OCI-LY7 (cell line): ENCODE results near the gene SPRY2. TPM values are rescaled to one million over a fixed set of nuclear protein-coding genes. Genes with fewer than 3 reads are reported as not detected.

ENCODE experiments used
- BruUV-seq: library from RNA; stranded (reverse); fragments of 400-500 nt; replicated peaks from 2 replicates; lab custom pipeline; 2021; lab: Mats Ljungman, UMichigan
- CTCF ChIA-PET: fragments of 300-600 bp; sonication (Branson Sonifier 250); formaldehyde crosslinking; loops from one replicate; lab custom pipeline; 2022; ENCODE audit warnings: antibody characterized with exemption; ENCODE audit not compliant: unreplicated experiment; lab: Charles Lee
- POLR2A ChIA-PET: fragments of 300-600 bp; sonication (Branson Sonifier 250); formaldehyde crosslinking; loops from one replicate; lab custom pipeline; 2022; ENCODE audit warnings: antibody characterized with exemption; lab: Charles Lee
- DNase-seq: peaks from one replicate; pipeline ENCODE4 v3.0.0-alpha.2; 2015; ENCODE audit warnings: low spot score
- H2AFZ ChIP-seq: fragments of 200-600 bp; sonication (generic), shearing (Covaris generic); 2 replicates; pipeline ENCODE4 v1.6.1; 2014; ENCODE audit warnings: mild to moderate bottlenecking, antibody characterized with exemption, low read length, moderate library complexity
- H3K27ac ChIP-seq: fragments of 200-600 bp; sonication (generic); 2 replicates; pipeline ENCODE4 v1.5.1; 2014; ENCODE audit warnings: mixed run types, low read depth, mild to moderate bottlenecking, moderate library complexity, low read length, inconsistent platforms; ENCODE audit not compliant: poor library complexity, severe bottlenecking
- H3K36me3 ChIP-seq: fragments of 200-600 bp; sonication (generic); 2 replicates; pipeline ENCODE4 v1.6.1; 2014; ENCODE audit warnings: mild to moderate bottlenecking, antibody characterized with exemption, low read length, moderate library complexity, mixed read lengths; ENCODE audit not compliant: insufficient read depth
- H3K4me1 ChIP-seq: fragments of 200-600 bp; sonication (generic); 2 replicates; pipeline ENCODE4 v1.5.1; 2014; ENCODE audit warnings: mild to moderate bottlenecking, low read length; ENCODE audit not compliant: insufficient read depth, poor library complexity, severe bottlenecking
- H3K4me2 ChIP-seq: fragments of 200-600 bp; sonication (generic); 2 replicates; pipeline ENCODE4 v1.6.1; 2014; ENCODE audit warnings: mild to moderate bottlenecking, low read length
- H3K4me3 ChIP-seq: fragments of 200-600 bp; sonication (generic); 2 replicates; pipeline ENCODE4 v1.5.1; 2014; ENCODE audit warnings: mild to moderate bottlenecking, low read depth, low read length; ENCODE audit not compliant: poor library complexity, severe bottlenecking
- H3K79me2 ChIP-seq: fragments of 200-600 bp; sonication (generic); 2 replicates; pipeline ENCODE4 v1.6.1; 2016; ENCODE audit warnings: low read depth, mild to moderate bottlenecking, low read length, moderate library complexity, mixed read lengths; ENCODE audit not compliant: insufficient read depth
- H3K9me2 ChIP-seq: fragments of 200-600 bp; sonication (generic); 2 replicates; pipeline ENCODE4 v1.6.1; 2016; ENCODE audit warnings: mild to moderate bottlenecking, low read length, mixed read lengths; ENCODE audit not compliant: insufficient read depth
- H3K9me3 ChIP-seq: fragments of 200-600 bp; sonication (generic); 2 replicates; pipeline ENCODE4 v1.6.1; 2014; ENCODE audit warnings: mild to moderate bottlenecking, mixed run types, low read length, mixed read lengths
- H4K20me1 ChIP-seq: fragments of 200-600 bp; sonication (generic); 2 replicates; pipeline ENCODE4 v1.6.1; 2014; ENCODE audit warnings: mild to moderate bottlenecking, antibody characterized with exemption, low read length, moderate library complexity, mixed read lengths; ENCODE audit not compliant: insufficient read depth
- EZH2phosphoT487 ChIP-seq: fragments of 200-600 bp; sonication (generic); IDR thresholded peaks from 2 replicates; pipeline ENCODE4 v1.6.1; 2018; ENCODE audit warnings: low read depth, borderline replicate concordance, mild to moderate bottlenecking, mixed run types, antibody characterized with exemption, low read length, moderate library complexity, mixed read lengths
- intact Hi-C: fragments of 100-400 bp; cut with micrococcal nuclease; formaldehyde crosslinking; loops from one replicate; pipeline ENCODE4 v1.10.0; 2022; ENCODE audit not compliant: unreplicated experiment
- total RNA-seq, 2 experiments: library from RNA; depleted of rRNA in 1 of 2; stranded (reverse); fragments of >200 nt in 1 of 2; shearing (Covaris generic) in 1 of 2; gene quantifications; 2 replicates each; pipeline ENCODE4 v1.2.3, GENCODE V29; 2014 to 2022
- TF ChIP-seq, protein P1 (sequence below): fragments of 200-600 bp; sonication (generic); conservative IDR thresholded peaks from 2 replicates; pipeline ENCODE4 v1.5.1; 2014; ENCODE audit warnings: mild to moderate bottlenecking, antibody characterized with exemption, low read length, moderate library complexity, mixed read lengths

The SPRY2 gene
- total RNA-seq, 2 experiments from 2014 or later: not detected

DNA sequence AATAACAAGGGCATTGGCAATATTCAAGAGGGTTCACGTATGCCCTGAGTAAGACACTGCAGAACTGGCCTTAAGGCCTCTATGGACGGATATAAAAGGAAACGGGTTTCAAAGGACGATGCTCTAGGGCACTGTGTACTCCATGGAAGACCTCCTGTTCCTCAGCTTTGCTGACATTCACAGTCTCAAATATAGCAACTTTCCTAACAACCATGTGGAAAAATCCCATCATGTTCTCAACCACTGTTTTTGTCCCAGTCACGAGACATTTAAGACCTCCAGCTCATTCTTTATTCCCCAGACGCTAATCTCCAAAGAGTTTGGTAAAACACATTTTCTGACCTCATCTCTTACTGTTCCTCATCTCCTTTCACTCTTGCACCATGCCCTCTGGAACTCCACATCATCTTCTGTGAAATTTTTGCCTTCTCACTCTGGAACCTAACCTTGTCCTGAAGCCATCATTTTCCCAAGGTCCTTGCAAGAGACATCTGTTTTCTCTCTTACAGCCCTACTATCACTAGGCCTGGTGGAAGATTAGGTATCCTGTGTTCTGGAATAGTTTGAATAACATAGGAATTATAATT lies 37.6 kb downstream of the SPRY2 start:
- no peaks in the 10 kb centered on the region for H3K4me1 ChIP-seq
- H3K4me2 ChIP-seq: no peak overlapping the region
- ChIA-PET CTCF (no interaction called here), POLR2A (no interaction called here)
- H3K9me3 ChIP-seq: no peaks in the 10 kb centered on the region
- no peak for DNase-seq
- H3K36me3 ChIP-seq: no peaks in the 10 kb centered on the region
- H3K79me2 ChIP-seq: no peaks in the 10 kb centered on the region
- H4K20me1 ChIP-seq: no peaks in the 10 kb centered on the region
- intact Hi-C loops: no loop called here
- no peak overlapping the region for H3K27ac ChIP-seq
- no peaks in the 10 kb centered on the region for H3K9me2 ChIP-seq
- BruUV-seq: no TSS peak
- no peak overlapping the region for H3K4me3 ChIP-seq
- TF ChIP-seq EZH2phosphoT487: no peak
- TF ChIP-seq, protein P1, sequence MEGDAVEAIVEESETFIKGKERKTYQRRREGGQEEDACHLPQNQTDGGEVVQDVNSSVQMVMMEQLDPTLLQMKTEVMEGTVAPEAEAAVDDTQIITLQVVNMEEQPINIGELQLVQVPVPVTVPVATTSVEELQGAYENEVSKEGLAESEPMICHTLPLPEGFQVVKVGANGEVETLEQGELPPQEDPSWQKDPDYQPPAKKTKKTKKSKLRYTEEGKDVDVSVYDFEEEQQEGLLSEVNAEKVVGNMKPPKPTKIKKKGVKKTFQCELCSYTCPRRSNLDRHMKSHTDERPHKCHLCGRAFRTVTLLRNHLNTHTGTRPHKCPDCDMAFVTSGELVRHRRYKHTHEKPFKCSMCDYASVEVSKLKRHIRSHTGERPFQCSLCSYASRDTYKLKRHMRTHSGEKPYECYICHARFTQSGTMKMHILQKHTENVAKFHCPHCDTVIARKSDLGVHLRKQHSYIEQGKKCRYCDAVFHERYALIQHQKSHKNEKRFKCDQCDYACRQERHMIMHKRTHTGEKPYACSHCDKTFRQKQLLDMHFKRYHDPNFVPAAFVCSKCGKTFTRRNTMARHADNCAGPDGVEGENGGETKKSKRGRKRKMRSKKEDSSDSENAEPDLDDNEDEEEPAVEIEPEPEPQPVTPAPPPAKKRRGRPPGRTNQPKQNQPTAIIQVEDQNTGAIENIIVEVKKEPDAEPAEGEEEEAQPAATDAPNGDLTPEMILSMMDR: no peak
- no peak overlapping the region for H2AFZ ChIP-seq

DNA sequence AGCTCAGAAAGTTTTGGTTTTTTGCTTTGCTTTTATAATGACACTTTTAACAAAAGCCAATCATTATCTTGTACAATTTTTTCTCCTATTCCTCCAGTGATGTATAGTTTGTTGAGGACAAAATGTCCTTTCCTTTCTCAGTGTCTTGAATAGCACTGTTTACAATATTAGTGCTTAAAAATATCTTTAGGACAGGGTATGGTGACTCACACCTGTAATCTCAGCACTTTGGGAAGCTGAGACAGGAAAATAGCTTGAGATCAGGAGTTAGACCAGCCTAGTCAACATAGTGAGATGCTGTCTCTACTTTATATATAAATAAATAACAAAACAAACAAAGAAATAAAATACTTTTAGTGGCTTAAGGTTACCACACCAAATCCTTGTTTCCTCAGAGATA lies 41.9 kb downstream of the SPRY2 start:
- Histone ChIP-seq H3K9me3 (no peaks in the 10 kb centered on the region), H3K4me1 (no peaks in the 10 kb centered on the region), H3K36me3 (no peaks in the 10 kb centered on the region), H3K4me2 (no peak overlapping the region), H2AFZ (no peak overlapping the region), H3K79me2 (no peaks in the 10 kb centered on the region), H4K20me1 (no peaks in the 10 kb centered on the region), H3K9me2 (no peaks in the 10 kb centered on the region), H3K4me3 (no peak overlapping the region), H3K27ac (no peak overlapping the region)
- CTCF ChIA-PET: no interaction called here
- intact Hi-C loops: no loop called here
- DNase-seq: no peak
- no TSS peak for BruUV-seq
- TF ChIP-seq, protein P1: no peak
- no peak for TF ChIP-seq EZH2phosphoT487
- POLR2A ChIA-PET: interaction anchor here (0.5 kb wide), 1 partner anchor 149 kb away, joined by 4 read pairs; no protein-coding TSS in a partner anchor

DNA sequence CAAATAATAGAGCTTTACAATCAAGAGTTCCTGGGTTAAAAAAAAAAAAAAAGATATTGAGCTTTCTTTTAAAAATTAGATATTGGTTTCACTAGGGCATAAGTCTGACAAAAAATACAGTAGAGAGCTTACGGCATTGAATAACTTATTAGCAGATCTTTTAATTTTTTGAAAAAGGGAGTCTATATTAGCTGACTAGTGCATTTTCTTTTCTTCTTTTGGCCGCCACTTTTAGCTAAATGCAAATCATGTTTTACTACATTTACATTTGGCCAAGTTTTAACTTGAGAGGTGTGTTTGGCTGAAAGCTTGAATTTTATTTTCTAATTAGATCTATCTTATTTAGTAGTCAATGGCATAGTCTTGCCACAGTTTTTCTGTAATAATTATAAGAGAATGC lies 43.4 kb downstream of the SPRY2 start:
- TF ChIP-seq, protein P1: no peak
- TF ChIP-seq EZH2phosphoT487: no peak
- intact Hi-C loops: no loop called here

More for the DNA sequence above, 43.4 kb downstream of the SPRY2 start:
- Histone ChIP-seq H3K4me1 (no peaks in the 10 kb centered on the region), H2AFZ (no peak overlapping the region), H3K9me3 (no peaks in the 10 kb centered on the region), H3K36me3 (no peaks in the 10 kb centered on the region), H3K9me2 (no peaks in the 10 kb centered on the region), H3K4me2 (no peak overlapping the region), H3K27ac (no peak overlapping the region), H3K4me3 (no peak overlapping the region), H4K20me1 (no peaks in the 10 kb centered on the region), H3K79me2 (no peaks in the 10 kb centered on the region)
- POLR2A ChIA-PET: interaction anchor here (0.6 to 1.8 kb wide), 3 partner anchors 8 to 561 kb away, joined by 3 to 4 read pairs (median 4); no protein-coding TSS in a partner anchor
- BruUV-seq: no TSS peak
- CTCF ChIA-PET: interaction anchor here (0.5 kb wide), 1 partner anchor 238 kb away, joined by 3 read pairs; no protein-coding TSS in a partner anchor
- DNase-seq: no peak
